Brain pericyte (primary cell): ENCODE measurements around the gene PCDHB4.
"Not testable (repeated sequence)": the region's sequence is repeated elsewhere in the genome, so short reads cannot be mapped to it uniquely, and the experiment has no call there.

Experiments
- DNase-seq: peaks from one replicate; pipeline ENCODE4 v3.0.0-alpha.2; 2012; ENCODE audit warnings: low read depth, low spot score

Gene PCDHB4

GRCh38 chr5:141121563-141121962 is at the start of gene PCDHB4:
Gene PCDHB4, plus strand, starts transcription at chr5:141121818. Its CDS starts 181 bp downstream, at chr5:141121999.
- no peak for DNase-seq

- DNase-seq, result no peak
These were observed 43.8 kb upstream of the PCDHB4 start for GRCh38 chr5:141077826-141078225.

- no peak for DNase-seq
These were observed 39.4 kb upstream of the PCDHB4 start for GRCh38 chr5:141082228-141082627.

- no peak for DNase-seq
These were observed 37.1 kb upstream of the PCDHB4 start for GRCh38 chr5:141084487-141084989.

- DNase-seq, result no peak
These were observed 26.9 kb upstream of the PCDHB4 start, which contains the start of gene PCDHB2 for GRCh38 chr5:141094481-141095262. Gene PCDHB2, plus strand, starts transcription at chr5:141094615. Its CDS starts 176 bp downstream, at chr5:141094791.

GRCh38 chr5:141095263-141095641 is 26.4 kb upstream of the PCDHB4 start:
- no peak for DNase-seq

GRCh38 chr5:141096181-141096580 is 25.4 kb upstream of the PCDHB4 start:
- not testable (repeated sequence) for DNase-seq

GRCh38 chr5:141096586-141096985 is 25.0 kb upstream of the PCDHB4 start:
- DNase-seq, result not testable (repeated sequence)

GRCh38 chr5:141100243-141100805 is 21.3 kb upstream of the PCDHB4 start, which contains the start of gene PCDHB3:
Gene PCDHB3, plus strand, starts transcription at chr5:141100473. Its CDS starts 177 bp downstream, at chr5:141100650.
- no peak for DNase-seq

GRCh38 chr5:141101059-141101458 is 20.6 kb upstream of the PCDHB4 start:
- DNase-seq, result no peak

GRCh38 chr5:141102070-141102469 is 19.5 kb upstream of the PCDHB4 start:
- not testable (repeated sequence) for DNase-seq

GRCh38 chr5:141102471-141102870 is 19.1 kb upstream of the PCDHB4 start:
- DNase-seq, result not testable (repeated sequence)

- no peak for DNase-seq
These were observed 16.3 kb upstream of the PCDHB4 start for GRCh38 chr5:141105350-141105749.

- no peak for DNase-seq
These were observed 2.4 kb upstream of the PCDHB4 start for GRCh38 chr5:141119250-141119649.

- no peak for DNase-seq
These were observed 367 bp downstream of the PCDHB4 start for GRCh38 chr5:141121985-141122384.

GRCh38 chr5:141123396-141124135 is 1.9 kb downstream of the PCDHB4 start:
- DNase-seq, result not testable (repeated sequence)

- DNase-seq, result no peak
These were observed 5.7 kb downstream of the PCDHB4 start for GRCh38 chr5:141127305-141127704.

- DNase-seq, result no peak
These were observed 13.6 kb downstream of the PCDHB4 start, which contains the start of gene PCDHB5 for GRCh38 chr5:141135030-141135717. Gene PCDHB5, plus strand, starts transcription at chr5:141135206. Its CDS starts 229 bp downstream, at chr5:141135435.

- DNase-seq, result no peak
These were observed 14.2 kb downstream of the PCDHB4 start for GRCh38 chr5:141135718-141136266.

- not testable (repeated sequence) for DNase-seq
These were observed 15.7 kb downstream of the PCDHB4 start for GRCh38 chr5:141137346-141137745.

GRCh38 chr5:141149812-141150211 is 28.2 kb downstream of the PCDHB4 start, which contains the start of gene PCDHB6:
Gene PCDHB6, plus strand, starts transcription at chr5:141150057. Its CDS starts 201 bp downstream, at chr5:141150258.
- no peak for DNase-seq
